HCT116 (cell line): ENCODE results near the gene ZNF236. TPM values are rescaled to one million over a fixed set of nuclear protein-coding genes. Genes with fewer than 3 reads are reported as not detected.

Experiments used
- ATAC-seq: fragments of 200-7000 bp; cut with Tn5 transposase; 2 replicates; pipeline ENCODE4 v1.9.1; 2020; ENCODE audit warnings: mild to moderate bottlenecking, moderate library complexity
- BruUV-seq: library from RNA; stranded (reverse); fragments of 400-500 nt; replicated peaks from 2 replicates; lab custom pipeline; 2021; lab: Mats Ljungman, UMichigan
- CTCF ChIA-PET: fragments of 300-600 bp; sonication (Branson Sonifier 250); formaldehyde crosslinking; loops from one replicate; lab custom pipeline; 2021; ENCODE audit warnings: antibody characterized with exemption; lab: Charles Lee
- POLR2A ChIA-PET: fragments of 300-600, 350-600 bp; sonication (Branson Sonifier 250); formaldehyde crosslinking; loops from one replicate; lab custom pipeline; 2021; ENCODE audit warnings: antibody characterized with exemption; lab: Charles Lee
- RAD21 ChIA-PET, 2 experiments: fragments of 300-600 bp; sonication (Branson Sonifier 250); formaldehyde crosslinking; loops; one replicate each; lab custom pipeline; 2023; ENCODE audit warnings: low total read pairs in 2 of 2; ENCODE audit not compliant: uncharacterized antibody in 2 of 2, unreplicated experiment in 2 of 2, low non-redundant PET in 1 of 2; lab: Charles Lee
- DNase-seq: peaks from one replicate; pipeline ENCODE4 v3.0.0-alpha.2; 2010; ENCODE audit warnings: low read depth, low spot score
- H2AFZ ChIP-seq: fragments of 200-600 bp; shearing (Covaris generic), sonication (generic); 2 replicates; pipeline ENCODE4 v1.6.1; 2017; ENCODE audit warnings: low read depth, mixed run types, mixed read lengths, antibody characterized with exemption, low read length; ENCODE audit not compliant: poor library complexity, severe bottlenecking
- H3K27ac ChIP-seq: 2 replicates; pipeline ENCODE4 v1.5.1; 2012; ENCODE audit warnings: low read depth, low read length
- H3K27me3 ChIP-seq: fragments of 200-600 bp; sonication (generic); 2 replicates; pipeline ENCODE4 v1.6.1; 2016; ENCODE audit warnings: mixed run types, low read length, mixed read lengths; ENCODE audit not compliant: insufficient read depth
- H3K36me3 ChIP-seq, 2 experiments: fragments of 200-500 bp in 1 of 2; fragments of 200-600 bp in 1 of 2; sonication (Bioruptor generic) in 1 of 2; sonication (generic) in 1 of 2; 2 replicates each; pipeline versions ENCODE4 v1.5.1 to v1.6.1; 2014 to 2016; ENCODE audit warnings: low read length in 2 of 2, inconsistent platforms in 1 of 2, mixed read lengths in 1 of 2, mixed run types in 1 of 2; ENCODE audit not compliant: insufficient read depth in 2 of 2, control insufficient read depth in 1 of 2
- H3K4me1 ChIP-seq, 2 experiments: fragments of 200-600 bp in 1 of 2; sonication (generic) in 1 of 2; 2 replicates each; pipeline versions ENCODE4 v1.5.1 to v1.6.1; 2012 to 2017; ENCODE audit warnings: low read length in 2 of 2, inconsistent platforms in 1 of 2, mild to moderate bottlenecking in 1 of 2, mixed read lengths in 1 of 2, mixed run types in 1 of 2, moderate library complexity in 1 of 2; ENCODE audit not compliant: insufficient read depth in 2 of 2, control insufficient read depth in 1 of 2
- H3K4me2 ChIP-seq: fragments of 200-600 bp; sonication (generic); 2 replicates; pipeline ENCODE4 v1.6.1; 2017; ENCODE audit warnings: mixed run types, low read length, mixed read lengths
- H3K4me3 ChIP-seq, 2 experiments: fragments of 200-600 bp in 1 of 2; sonication (generic) in 1 of 2; replicated peaks in 1 of 2; 2 replicates each; pipeline ENCODE4 v1.5.1; 2011 to 2016; ENCODE audit warnings: low read length in 2 of 2, control low read depth in 1 of 2, low read depth in 1 of 2, mild to moderate bottlenecking in 1 of 2, mixed read lengths in 1 of 2, mixed run types in 1 of 2
- H3K79me2 ChIP-seq: fragments of 200-600 bp; sonication (generic); 2 replicates; pipeline ENCODE4 v1.6.1; 2017; ENCODE audit warnings: mild to moderate bottlenecking, mixed run types, low read length, moderate library complexity, mixed read lengths; ENCODE audit not compliant: insufficient read depth
- H3K9ac ChIP-seq: fragments of 200-600 bp; sonication (generic); 2 replicates; pipeline ENCODE4 v1.6.1; 2016; ENCODE audit warnings: low read length, mixed read lengths
- H3K9me2 ChIP-seq: fragments of 200-600 bp; sonication (generic), shearing (Covaris generic); 2 replicates; pipeline ENCODE4 v1.6.1; 2017; ENCODE audit warnings: mixed run types, mild to moderate bottlenecking, moderate library complexity; ENCODE audit not compliant: insufficient read depth
- H3K9me3 ChIP-seq, 2 experiments: fragments of 200-500 bp in 1 of 2; fragments of 200-600 bp in 1 of 2; sonication (Bioruptor generic) in 1 of 2; sonication (generic) in 1 of 2; 2 replicates each; pipeline ENCODE4 v1.6.1; 2014 to 2017; ENCODE audit warnings: low read length in 2 of 2, mixed read lengths in 2 of 2, inconsistent platforms in 1 of 2, low read depth in 1 of 2, mild to moderate bottlenecking in 1 of 2, mixed run types in 1 of 2, moderate library complexity in 1 of 2; ENCODE audit not compliant: control insufficient read depth in 1 of 2, insufficient read depth in 1 of 2
- H4K20me1 ChIP-seq: fragments of 200-600 bp; sonication (generic), shearing (Covaris generic); 2 replicates; pipeline ENCODE4 v1.6.1; 2017; ENCODE audit warnings: mixed run types, mild to moderate bottlenecking, moderate library complexity; ENCODE audit not compliant: insufficient read depth
- ATF3 ChIP-seq: IDR thresholded peaks from 2 replicates; pipeline ENCODE4 v1.6.1; 2012
- CBX3 ChIP-seq: IDR thresholded peaks from 2 replicates; pipeline ENCODE4 v1.6.1; 2012; ENCODE audit warnings: low read depth
- CEBPB ChIP-seq: IDR thresholded peaks from 2 replicates; pipeline ENCODE4 v1.6.1; 2012; ENCODE audit warnings: low read depth
- EGR1 ChIP-seq: IDR thresholded peaks from 2 replicates; pipeline ENCODE4 v1.6.1; 2012; ENCODE audit warnings: low read depth
- ELF1 ChIP-seq: IDR thresholded peaks from 2 replicates; pipeline ENCODE4 v1.6.1; 2012; ENCODE audit warnings: low read depth, borderline replicate concordance
- EZH2phosphoT487 ChIP-seq: fragments of 200-600 bp; IDR thresholded peaks from 2 replicates; pipeline ENCODE4 v1.6.1; 2018; ENCODE audit warnings: antibody characterized with exemption, borderline replicate concordance
- FOSL1 ChIP-seq: IDR thresholded peaks from 2 replicates; pipeline ENCODE4 v1.6.1; 2012; ENCODE audit warnings: low read depth
- JUND ChIP-seq: IDR thresholded peaks from 2 replicates; pipeline ENCODE4 v1.6.1; 2012
- MAX ChIP-seq: IDR thresholded peaks from 2 replicates; pipeline ENCODE4 v1.6.1; 2012
- POLR2AphosphoS5 ChIP-seq: IDR thresholded peaks from 2 replicates; pipeline ENCODE4 v1.6.1; 2011; ENCODE audit warnings: mild to moderate bottlenecking, low read depth, low read length, moderate library complexity
- RAD21 ChIP-seq: IDR thresholded peaks from 2 replicates; pipeline ENCODE4 v1.6.1; 2012; ENCODE audit warnings: low read depth, mild to moderate bottlenecking
- SIN3A ChIP-seq: IDR thresholded peaks from 2 replicates; pipeline ENCODE4 v1.6.1; 2012; ENCODE audit warnings: low read depth
- SP1 ChIP-seq: IDR thresholded peaks from 2 replicates; pipeline ENCODE4 v1.6.1; 2012; ENCODE audit warnings: low read depth
- TCF7L2 ChIP-seq: IDR thresholded peaks from 2 replicates; pipeline ENCODE4 v1.7.0; 2011; ENCODE audit warnings: borderline replicate concordance, inconsistent platforms; ENCODE audit not compliant: insufficient read depth, insufficient read length; ENCODE audit errors: extremely low read depth
- ZFX ChIP-seq: fragments of 450-650 bp; IDR thresholded peaks from 2 replicates; pipeline ENCODE4 v1.6.1; 2017
- intact Hi-C: fragments of 100-400 bp; cut with micrococcal nuclease; formaldehyde crosslinking; loops from 2 replicates; pipeline ENCODE4 v1.10.0; 2022
- total RNA-seq: library from RNA; stranded (reverse); gene quantifications from one replicate; pipeline ENCODE4 v1.2.1, GENCODE V29; 2021; ENCODE audit not compliant: unreplicated experiment
- TF ChIP-seq, protein P1 (sequence below): IDR thresholded peaks from 2 replicates; pipeline ENCODE4 v1.6.1; 2012; ENCODE audit warnings: low read depth

Gene ZNF236
- total RNA-seq, 1 experiment from 2014 or later = 15.0 TPM

DNA sequence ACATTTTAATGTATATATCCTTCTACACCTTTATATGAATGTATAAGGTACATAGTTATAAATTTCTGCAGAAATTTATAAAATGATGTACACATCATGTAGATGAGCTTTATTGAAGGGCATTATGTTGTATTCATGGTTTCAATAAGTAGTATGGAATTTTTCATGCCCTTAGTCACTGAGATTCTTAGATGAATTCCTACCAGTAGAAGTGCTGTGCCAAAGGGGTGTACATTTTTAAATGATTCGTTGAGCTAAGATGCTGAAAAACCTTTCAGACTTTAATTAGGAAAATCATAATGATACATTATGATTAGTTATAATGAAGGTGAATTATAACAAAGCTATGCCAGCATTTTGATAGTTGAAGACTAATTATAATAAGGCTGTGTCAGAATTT is 115.2 kb downstream of the ZNF236 start (continued):
- TF ChIP-seq SP1 (no peak), JUND (no peak)

DNA sequence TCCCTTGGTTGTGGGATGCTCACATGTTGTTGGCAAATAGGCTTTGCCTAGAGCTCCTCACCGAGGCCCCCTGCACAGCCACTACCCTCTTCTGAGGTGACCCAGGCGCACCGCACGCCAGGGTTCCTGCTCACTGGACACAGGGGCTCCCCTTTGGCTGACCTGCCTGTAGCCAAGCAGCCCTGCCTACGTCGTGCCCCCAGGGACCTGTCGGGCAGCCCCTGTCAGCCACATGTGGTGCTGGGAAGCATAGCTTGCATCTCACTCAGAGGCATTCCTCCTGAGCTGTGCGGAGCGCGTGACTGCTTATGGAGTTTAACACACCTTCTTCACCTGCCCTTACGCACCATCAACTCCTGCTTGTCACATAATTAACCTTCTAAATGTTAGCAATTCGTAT is 116.3 kb downstream of the ZNF236 start:
- Histone ChIP-seq H3K27ac (no peak overlapping the region), H3K4me2 (no peak overlapping the region), H3K27me3 (no peaks in the 10 kb centered on the region), H3K9me2 (no peaks in the 10 kb centered on the region), H3K79me2 (no peaks in the 10 kb centered on the region), H3K9ac (no peak overlapping the region), H3K4me1 (no peaks in the 10 kb centered on the region), H3K36me3 (no peaks in the 10 kb centered on the region; a peak in 2 of 4 replicates), H4K20me1 (no peaks in the 10 kb centered on the region), H2AFZ (no peak overlapping the region)
- DNase-seq (no peak), ATAC-seq (no peak)
- CTCF ChIA-PET = no interaction called here
- POLR2A ChIA-PET = no interaction called here
- no TSS peak for BruUV-seq
- intact Hi-C loops = no loop called here
- TF ChIP-seq CBX3 (no peak), POLR2AphosphoS5 (no peak), ZFX (no peak), FOSL1 (no peak), TCF7L2 (no peak), EGR1 (no peak), EZH2phosphoT487 (no peak), SIN3A (no peak), RAD21 (no peak), ATF3 (no peak), ELF1 (no peak), MAX (no peak), CEBPB (no peak), SP1 (no peak)
- TF ChIP-seq, protein P1, sequence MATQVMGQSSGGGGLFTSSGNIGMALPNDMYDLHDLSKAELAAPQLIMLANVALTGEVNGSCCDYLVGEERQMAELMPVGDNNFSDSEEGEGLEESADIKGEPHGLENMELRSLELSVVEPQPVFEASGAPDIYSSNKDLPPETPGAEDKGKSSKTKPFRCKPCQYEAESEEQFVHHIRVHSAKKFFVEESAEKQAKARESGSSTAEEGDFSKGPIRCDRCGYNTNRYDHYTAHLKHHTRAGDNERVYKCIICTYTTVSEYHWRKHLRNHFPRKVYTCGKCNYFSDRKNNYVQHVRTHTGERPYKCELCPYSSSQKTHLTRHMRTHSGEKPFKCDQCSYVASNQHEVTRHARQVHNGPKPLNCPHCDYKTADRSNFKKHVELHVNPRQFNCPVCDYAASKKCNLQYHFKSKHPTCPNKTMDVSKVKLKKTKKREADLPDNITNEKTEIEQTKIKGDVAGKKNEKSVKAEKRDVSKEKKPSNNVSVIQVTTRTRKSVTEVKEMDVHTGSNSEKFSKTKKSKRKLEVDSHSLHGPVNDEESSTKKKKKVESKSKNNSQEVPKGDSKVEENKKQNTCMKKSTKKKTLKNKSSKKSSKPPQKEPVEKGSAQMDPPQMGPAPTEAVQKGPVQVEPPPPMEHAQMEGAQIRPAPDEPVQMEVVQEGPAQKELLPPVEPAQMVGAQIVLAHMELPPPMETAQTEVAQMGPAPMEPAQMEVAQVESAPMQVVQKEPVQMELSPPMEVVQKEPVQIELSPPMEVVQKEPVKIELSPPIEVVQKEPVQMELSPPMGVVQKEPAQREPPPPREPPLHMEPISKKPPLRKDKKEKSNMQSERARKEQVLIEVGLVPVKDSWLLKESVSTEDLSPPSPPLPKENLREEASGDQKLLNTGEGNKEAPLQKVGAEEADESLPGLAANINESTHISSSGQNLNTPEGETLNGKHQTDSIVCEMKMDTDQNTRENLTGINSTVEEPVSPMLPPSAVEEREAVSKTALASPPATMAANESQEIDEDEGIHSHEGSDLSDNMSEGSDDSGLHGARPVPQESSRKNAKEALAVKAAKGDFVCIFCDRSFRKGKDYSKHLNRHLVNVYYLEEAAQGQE = no peak
- TF ChIP-seq, all 23 proteins: peak for 0
- RAD21 ChIA-PET = no interaction called here
- Histone ChIP-seq H3K4me3 (no peak overlapping the region), H3K9me3 (no peaks in the 10 kb centered on the region)
